ENCODE results near the gene LY6G5B. TPM values are rescaled to one million over a fixed set of nuclear protein-coding genes. Genes with fewer than 3 reads are reported as not detected.

LY6G5B gene
- total and polyA plus RNA-seq, 2 donors (not counting 1 experiment from before 2014, with no cell fraction given) = 2.0 to 2.8 TPM

DNA sequence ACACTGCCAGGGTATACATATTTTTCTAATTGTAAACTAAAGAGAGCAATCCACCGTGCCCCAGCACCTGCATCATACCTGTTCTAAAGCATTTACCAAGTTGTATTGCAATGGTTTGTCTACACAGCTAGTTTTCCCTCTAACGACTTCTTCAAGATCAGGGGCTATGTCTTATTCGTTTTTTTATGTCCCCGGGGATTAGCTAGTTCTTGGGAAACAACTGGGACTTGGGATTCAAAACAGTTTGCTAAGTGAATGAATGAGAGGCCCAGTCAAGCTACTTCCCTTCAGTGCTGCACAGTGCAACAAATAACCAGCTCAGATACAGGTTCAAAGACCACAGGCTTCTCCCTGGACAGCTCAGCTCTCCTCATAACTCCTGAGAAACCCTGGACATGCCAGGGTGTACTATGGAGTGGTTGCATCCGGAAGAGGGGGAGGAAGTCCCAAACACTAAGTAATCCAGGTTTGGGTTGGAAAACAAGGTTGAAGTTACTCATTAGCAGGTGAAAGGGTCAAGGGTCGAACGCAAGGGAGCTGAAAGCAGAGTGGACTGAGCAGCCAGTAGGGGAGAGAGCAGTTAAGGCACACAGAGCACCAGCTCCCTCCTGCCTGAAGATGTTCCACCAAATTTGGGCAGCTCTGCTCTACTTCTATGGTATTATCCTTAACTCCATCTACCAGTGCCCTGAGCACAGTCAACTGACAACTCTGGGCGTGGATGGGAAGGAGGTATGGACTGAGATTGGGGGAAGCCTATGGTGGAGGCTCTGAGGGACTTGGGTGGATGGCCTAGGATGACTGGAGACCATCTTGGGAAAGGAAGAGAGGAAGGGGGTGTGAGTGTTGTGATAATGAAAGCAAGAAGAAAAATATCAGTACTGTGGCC, 14.2 kb upstream of the LY6G5B start, which contains the start of gene APOM:
Gene APOM, plus strand, starts transcription at position 546 of the 889 bp plus-strand sequence. Its CDS starts 73 bp downstream, at position 619.
- Histone ChIP-seq H2AFZ (ENCODE audit: low read length) (no peak within 1 kb of the TSS), H3K79me2 (ENCODE audit: control insufficient read depth, insufficient read depth, low read length) (peaks cover 45% of the 10 kb centered on the region), H3K4me3 (replicated peaks in 1 of 4; ENCODE audit: control extremely low read depth in 1 of 4, insufficient read depth in 1 of 4, low read depth in 3 of 4, low read length in 4 of 4) (no peak within 1 kb of the TSS), H3K27ac (ENCODE audit: insufficient read depth, low read length) (no peak within 1 kb of the TSS), H3K36me3 (ENCODE audit: control insufficient read depth, insufficient read depth, low read length) (peaks cover 4% of the 10 kb centered on the region), H3K9ac (ENCODE audit: insufficient read depth, low read length) (no peak within 1 kb of the TSS), H4K20me1 (ENCODE audit: control insufficient read depth, extremely low read depth, insufficient read depth, low read length) (no peaks in the 10 kb centered on the region), H3K4me1 (ENCODE audit: control insufficient read depth, extremely low read depth, insufficient read depth, low read length) (peaks cover 9% of the 10 kb centered on the region), H3K4me2 (ENCODE audit: extremely low read depth, insufficient read depth, low read length) (no peak within 1 kb of the TSS), H3K27me3 (ENCODE audit: control insufficient read depth, insufficient read depth, low read length) (no peaks in the 10 kb centered on the region), H3K9me3 (ENCODE audit: control insufficient read depth, insufficient read depth, low read depth, low read length) (no peaks in the 10 kb centered on the region)
- TF ChIP-seq CTCF (conservative IDR thresholded peaks at IDR 0.05 in 1 of 2, IDR thresholded peaks at IDR 0.05 in 1 of 2; ENCODE audit: low read depth in 1 of 2, low read length in 2 of 2) (no peak), EZH2 (IDR thresholded peaks at IDR 0.05; ENCODE audit: low read length, missing control alignments) (no peak)
- no peak for DNase-seq (ENCODE audit: low read depth in 2 of 2)

DNA sequence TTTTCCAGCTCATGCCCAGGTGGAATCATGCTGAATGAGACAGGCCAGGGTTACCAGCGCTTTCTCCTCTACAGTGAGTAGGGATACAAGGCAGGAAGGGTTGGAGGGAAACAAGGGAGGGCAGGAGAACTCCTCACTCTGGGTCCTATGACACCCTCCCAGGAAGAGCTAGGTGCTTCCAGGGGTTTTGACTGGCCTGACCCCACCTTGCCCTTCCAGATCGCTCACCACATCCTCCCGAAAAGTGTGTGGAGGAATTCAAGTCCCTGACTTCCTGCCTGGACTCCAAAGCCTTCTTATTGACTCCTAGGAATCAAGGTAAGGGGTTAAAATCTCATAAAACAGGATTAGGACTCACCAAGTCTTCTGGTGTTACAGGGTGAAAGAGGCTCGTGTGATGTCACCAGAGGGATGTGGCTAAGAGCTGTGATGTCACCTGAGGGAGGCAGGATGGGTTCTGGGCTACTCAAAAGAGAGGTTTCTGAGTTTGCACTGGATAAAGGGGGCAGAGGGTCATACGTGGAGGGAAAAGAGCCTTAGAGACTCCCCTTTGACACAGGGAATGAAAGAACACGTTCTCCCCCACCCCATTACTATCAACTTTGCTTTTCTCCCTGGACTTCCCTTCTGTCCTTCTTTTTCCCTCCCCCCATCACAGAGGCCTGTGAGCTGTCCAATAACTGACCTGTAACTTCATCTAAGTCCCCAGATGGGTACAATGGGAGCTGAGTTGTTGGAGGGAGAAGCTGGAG, 12.2 kb upstream of the LY6G5B start:
- H3K9me3 ChIP-seq (ENCODE audit: control insufficient read depth, insufficient read depth, low read depth, low read length) = no peaks in the 10 kb centered on the region
- H3K79me2 ChIP-seq (ENCODE audit: control insufficient read depth, insufficient read depth, low read length) = peaks cover 34% of the 10 kb centered on the region
- no peak overlapping the region for H3K27ac ChIP-seq (ENCODE audit: insufficient read depth, low read length)
- no peak for TF ChIP-seq CTCF (conservative IDR thresholded peaks at IDR 0.05 in 1 of 2, IDR thresholded peaks at IDR 0.05 in 1 of 2; ENCODE audit: low read depth in 1 of 2, low read length in 2 of 2)
- TF ChIP-seq EZH2 (IDR thresholded peaks at IDR 0.05; ENCODE audit: low read length, missing control alignments) = no peak
- peaks cover 5% of the 10 kb centered on the region for H3K36me3 ChIP-seq (ENCODE audit: control insufficient read depth, insufficient read depth, low read length)
- H3K9ac ChIP-seq (ENCODE audit: insufficient read depth, low read length) = no peak overlapping the region
- H4K20me1 ChIP-seq (ENCODE audit: control insufficient read depth, extremely low read depth, insufficient read depth, low read length) = no peaks in the 10 kb centered on the region
- no peak overlapping the region for H3K4me3 ChIP-seq (replicated peaks in 1 of 4; ENCODE audit: control extremely low read depth in 1 of 4, insufficient read depth in 1 of 4, low read depth in 3 of 4, low read length in 4 of 4)
- no peak for DNase-seq (ENCODE audit: low read depth in 2 of 2)
- H3K27me3 ChIP-seq (ENCODE audit: control insufficient read depth, insufficient read depth, low read length) = no peaks in the 10 kb centered on the region
- H2AFZ ChIP-seq (ENCODE audit: low read length) = no peak overlapping the region
- H3K4me2 ChIP-seq (ENCODE audit: extremely low read depth, insufficient read depth, low read length) = no peak overlapping the region
- peaks cover 13% of the 10 kb centered on the region for H3K4me1 ChIP-seq (ENCODE audit: control insufficient read depth, extremely low read depth, insufficient read depth, low read length)

DNA sequence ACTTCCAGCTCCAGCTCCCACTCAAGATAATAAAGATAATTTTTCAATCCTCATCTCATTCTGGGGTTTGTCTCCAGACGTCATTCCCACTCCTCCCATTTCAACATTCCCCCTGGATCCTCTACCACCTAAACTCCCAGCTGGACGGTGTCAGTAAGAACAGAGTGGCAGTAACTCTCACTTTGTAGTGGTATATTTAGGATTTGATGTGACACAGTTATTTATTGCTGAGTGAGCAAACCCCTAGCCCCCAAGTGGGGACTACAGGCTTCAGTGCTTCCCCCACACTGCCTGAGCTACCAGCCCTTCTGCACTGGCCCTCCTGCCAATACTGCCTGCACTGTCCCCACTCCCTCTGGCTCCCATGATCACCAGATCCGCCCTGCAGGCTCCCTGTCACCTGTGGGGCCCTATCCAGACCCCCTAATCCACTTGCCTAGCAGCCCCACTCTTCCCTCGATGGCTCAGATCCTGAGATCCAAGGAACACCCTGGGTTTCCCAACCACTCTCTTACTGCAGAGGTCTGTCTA, 11.6 kb upstream of the LY6G5B start:
- H3K4me1 ChIP-seq (ENCODE audit: control insufficient read depth, extremely low read depth, insufficient read depth, low read length) = peaks cover 16% of the 10 kb centered on the region
- no peak for DNase-seq (ENCODE audit: low read depth in 2 of 2)
- peak overlapping the region; percentile 100 for H3K4me2 ChIP-seq (ENCODE audit: extremely low read depth, insufficient read depth, low read length)
- no peaks in the 10 kb centered on the region for H3K27me3 ChIP-seq (ENCODE audit: control insufficient read depth, insufficient read depth, low read length)
- H3K9me3 ChIP-seq (ENCODE audit: control insufficient read depth, insufficient read depth, low read depth, low read length) = no peaks in the 10 kb centered on the region
- TF ChIP-seq CTCF (conservative IDR thresholded peaks at IDR 0.05 in 1 of 2, IDR thresholded peaks at IDR 0.05 in 1 of 2; ENCODE audit: low read depth in 1 of 2, low read length in 2 of 2) (no peak), EZH2 (IDR thresholded peaks at IDR 0.05; ENCODE audit: low read length, missing control alignments) (no peak)
- peaks cover 5% of the 10 kb centered on the region for H3K36me3 ChIP-seq (ENCODE audit: control insufficient read depth, insufficient read depth, low read length)
- peaks cover 38% of the 10 kb centered on the region for H3K79me2 ChIP-seq (ENCODE audit: control insufficient read depth, insufficient read depth, low read length)
- H3K27ac ChIP-seq (ENCODE audit: insufficient read depth, low read length) = no peak overlapping the region
- no peaks in the 10 kb centered on the region for H4K20me1 ChIP-seq (ENCODE audit: control insufficient read depth, extremely low read depth, insufficient read depth, low read length)
- peak overlapping the region in 1 of 4 experiments; percentile 99 for H3K4me3 ChIP-seq (replicated peaks in 1 of 4; ENCODE audit: control extremely low read depth in 1 of 4, insufficient read depth in 1 of 4, low read depth in 3 of 4, low read length in 4 of 4)
- H2AFZ ChIP-seq (ENCODE audit: low read length) = no peak overlapping the region
- no peak overlapping the region for H3K9ac ChIP-seq (ENCODE audit: insufficient read depth, low read length)
